GM19351 (cell line): Measurements from ENCODE around the gene THSD4.

Source experiments
- ATAC-seq: cut with Tn5 transposase; IDR thresholded peaks from one replicate; pipeline ENCODE4 v1.9.1; 2021; ENCODE audit warnings: mild to moderate bottlenecking, moderate library complexity; ENCODE audit not compliant: unreplicated experiment

THSD4 gene

GRCh38 chr15:71288348-71288955 is 173.2 kb downstream of the THSD4 start:
- ATAC-seq: no peak

GRCh38 chr15:71290002-71290401 is 174.7 kb downstream of the THSD4 start:
- ATAC-seq: no peak

GRCh38 chr15:71290881-71291635 is 175.8 kb downstream of the THSD4 start:
- ATAC-seq: no peak

- no peak for ATAC-seq
These were observed 176.5 kb downstream of the THSD4 start for GRCh38 chr15:71291723-71292122.

GRCh38 chr15:71293723-71294122 is 178.5 kb downstream of the THSD4 start:
- ATAC-seq: no peak

- no peak for ATAC-seq
These were observed 179.1 kb downstream of the THSD4 start for GRCh38 chr15:71294251-71294910.

GRCh38 chr15:71294911-71295602 is 179.8 kb downstream of the THSD4 start:
- ATAC-seq: no peak

- ATAC-seq: no peak
These were observed 180.5 kb downstream of the THSD4 start for GRCh38 chr15:71295603-71296314.

GRCh38 chr15:71296315-71296679 is 181.0 kb downstream of the THSD4 start:
- no peak for ATAC-seq

GRCh38 chr15:71301958-71302621 is 186.8 kb downstream of the THSD4 start:
- no peak for ATAC-seq

- no peak for ATAC-seq
These were observed 187.7 kb downstream of the THSD4 start for GRCh38 chr15:71302861-71303410.

GRCh38 chr15:71303977-71304376 is 188.7 kb downstream of the THSD4 start:
- no peak for ATAC-seq

GRCh38 chr15:71304681-71305080 is 189.4 kb downstream of the THSD4 start:
- no peak for ATAC-seq

- ATAC-seq: no peak
These were observed 191.3 kb downstream of the THSD4 start for GRCh38 chr15:71306538-71306937.

GRCh38 chr15:71312194-71312708 is 197.0 kb downstream of the THSD4 start:
- no peak for ATAC-seq

GRCh38 chr15:71312731-71313460 is 197.6 kb downstream of the THSD4 start:
- no peak for ATAC-seq

- ATAC-seq: no peak
These were observed 198.5 kb downstream of the THSD4 start for GRCh38 chr15:71313806-71314205.

GRCh38 chr15:71314956-71315537 is 199.8 kb downstream of the THSD4 start:
- no peak for ATAC-seq

- no peak for ATAC-seq
These were observed 201.6 kb downstream of the THSD4 start for GRCh38 chr15:71316911-71317310.
